GM12873 (cell line): ENCODE results near the gene MRPS7.

Experiments
- CTCF ChIP-seq: IDR thresholded peaks from 2 replicates; pipeline ENCODE4 v1.5.1; 2012; ENCODE audit warnings: low read depth, mild to moderate bottlenecking, moderate library complexity, low read length, control low read depth; ENCODE audit not compliant: insufficient read depth; ENCODE audit errors: missing control alignments

The MRPS7 gene

GRCh38 chr17:75300280-75300679 lies 38.6 kb downstream of the MRPS7 start:
- no peak for TF ChIP-seq CTCF

DNA sequence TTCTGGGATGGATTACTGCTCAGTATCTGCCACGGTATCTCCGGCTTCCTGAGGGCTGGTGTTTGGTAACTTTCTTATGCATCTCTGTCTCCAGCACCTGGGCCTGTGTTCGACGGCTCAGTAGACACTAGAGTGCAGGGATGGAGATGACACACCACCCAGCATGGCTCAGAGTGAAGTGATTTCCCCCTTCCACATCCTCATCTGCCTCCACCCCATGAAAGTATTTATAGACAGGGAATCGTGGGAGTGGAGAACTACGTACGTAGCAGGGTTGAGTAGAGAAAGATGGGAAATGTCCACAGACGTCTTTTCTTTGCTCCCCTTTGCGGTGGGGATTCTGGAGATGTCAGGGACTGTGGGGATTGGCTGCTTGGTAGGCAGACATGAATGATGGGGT lies 39.4 kb downstream of the MRPS7 start:
- no peak for TF ChIP-seq CTCF

GRCh38 chr17:75301502-75302206 lies 40.0 kb downstream of the MRPS7 start:
- TF ChIP-seq CTCF, result no peak

GRCh38 chr17:75307957-75308731 lies 46.5 kb downstream of the MRPS7 start:
- no peak for TF ChIP-seq CTCF

DNA sequence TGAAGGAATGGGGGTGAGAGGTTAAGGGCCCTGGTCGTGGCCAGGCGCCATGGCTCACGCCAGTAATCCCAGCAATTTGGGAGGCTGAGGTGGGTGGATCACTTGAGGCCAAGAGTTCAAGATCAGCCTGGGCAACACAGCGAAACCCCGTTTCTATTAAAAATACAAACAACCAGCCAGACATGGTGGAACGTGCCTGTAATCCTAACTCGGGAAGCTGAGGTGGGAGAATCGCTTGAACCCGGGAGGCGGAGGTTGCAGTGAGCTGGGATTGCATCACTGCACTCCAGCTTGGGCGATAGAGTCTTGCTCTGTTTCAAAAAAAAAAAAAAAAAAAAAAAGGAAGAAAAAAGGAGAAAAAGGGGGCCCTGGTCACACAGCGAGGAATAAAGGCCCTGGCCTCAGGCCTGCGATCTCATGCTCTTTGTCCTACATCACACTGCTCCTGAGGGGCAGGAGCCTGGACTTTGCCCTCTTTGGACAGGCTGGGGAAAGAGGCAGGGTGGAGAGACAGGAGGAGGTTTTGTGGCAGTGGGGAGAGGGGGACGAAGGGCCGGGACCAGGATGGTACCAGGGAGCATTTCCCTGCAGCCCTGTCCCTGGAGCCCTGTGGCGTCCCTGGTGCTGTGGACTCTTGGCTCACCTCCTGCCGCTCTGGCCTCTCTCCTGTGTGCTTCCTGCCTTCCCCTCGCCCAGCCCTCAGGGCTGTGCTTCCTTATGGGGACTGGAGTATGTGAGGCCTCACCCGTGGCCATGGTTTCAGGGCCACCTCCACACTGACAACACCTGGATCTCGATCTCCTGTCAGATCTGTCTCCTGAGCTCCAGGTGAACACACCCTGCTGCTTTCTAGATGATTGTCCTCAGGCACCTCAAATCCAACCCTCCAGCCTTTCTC lies 47.3 kb downstream of the MRPS7 start:
- TF ChIP-seq CTCF, result no peak

GRCh38 chr17:75313941-75314551 lies 52.4 kb downstream of the MRPS7 start:
- no peak for TF ChIP-seq CTCF
